K562 (cell line): ENCODE data around the gene SRCAP. TPM values are rescaled to one million over a fixed set of nuclear protein-coding genes. Genes with fewer than 3 reads are reported as not detected.

ENCODE experiments used
- ATAC-seq: fragments of 200-7000 bp; cut with Tn5 transposase; 3 replicates; pipeline ENCODE4 v1.9.1; 2020; ENCODE audit warnings: moderate library complexity
- BruUV-seq: library from RNA; stranded (reverse); fragments of 400-500 nt; replicated peaks from 2 replicates; lab custom pipeline; 2021; lab: Mats Ljungman, UMichigan
- CTCF ChIA-PET: fragments of 300-600 bp; formaldehyde crosslinking; extraction: SDS; loops from one replicate; lab custom pipeline; 2021; ENCODE audit warnings: low intra/inter-chr PET ratio; lab: Yijun Ruan, JAX
- POLR2A ChIA-PET: fragments of 300-600, 350-650 bp; sonication (Branson Sonifier 250); formaldehyde crosslinking; extraction: SDS; loops from one replicate; lab custom pipeline; 2021; ENCODE audit warnings: antibody characterized with exemption, inconsistent platforms; lab: Yijun Ruan, JAX
- DNase-seq, 4 experiments: peaks; one replicate each; pipeline versions ENCODE4 v3.0.0 to v3.0.0-alpha.2; 2011 to 2018; ENCODE audit warnings: low spot score in 3 of 4, mixed read lengths in 3 of 4; ENCODE audit errors: extremely low read depth in 1 of 4
- FAIRE-seq: peaks from 2 replicates; lab custom pipeline; 2011; peaks lifted over from hg19 to GRCh38; lab: Jason Lieb, UNC
- H2AFZ ChIP-seq: 2 replicates; pipeline ENCODE4 v1.6.0; 2011; ENCODE audit warnings: low read depth, low read length, control low read depth, inconsistent platforms
- H3K27ac ChIP-seq: fragments of 200-600 bp; 3 replicates; pipeline ENCODE4 v1.8.0; 2011; ENCODE audit warnings: low read depth, mild to moderate bottlenecking, control low read depth, inconsistent platforms, low read length, moderate library complexity, mixed read lengths; ENCODE audit errors: extremely low read depth
- H3K27me3 ChIP-seq, 2 experiments: fragments of 300-600 bp in 1 of 2; 2 replicates in 1 of 2; 3 replicates in 1 of 2; pipeline versions ENCODE4 v1.6.0 to v1.8.0; 2011; ENCODE audit warnings: inconsistent platforms in 2 of 2, low read length in 2 of 2, mild to moderate bottlenecking in 1 of 2, mixed read lengths in 1 of 2, moderate library complexity in 1 of 2; ENCODE audit not compliant: control insufficient read depth in 2 of 2, insufficient read depth in 2 of 2
- H3K36me3 ChIP-seq: fragments of 300-600 bp; 3 replicates; pipeline ENCODE4 v1.8.0; 2011; ENCODE audit warnings: mild to moderate bottlenecking, low read length, inconsistent platforms; ENCODE audit not compliant: control insufficient read depth, insufficient read depth
- H3K4me1 ChIP-seq, 2 experiments: fragments of 200-600 bp in 1 of 2; replicated peaks in 1 of 2; 2 replicates in 1 of 2; 3 replicates in 1 of 2; pipeline versions ENCODE4 v1.5.1 to v1.8.0; 2011; ENCODE audit warnings: inconsistent platforms in 2 of 2, low read length in 2 of 2, mild to moderate bottlenecking in 1 of 2, mixed read lengths in 1 of 2, moderate library complexity in 1 of 2; ENCODE audit not compliant: control insufficient read depth in 2 of 2, insufficient read depth in 2 of 2
- H3K4me2 ChIP-seq: 2 replicates; pipeline ENCODE4 v1.6.1; 2011; ENCODE audit warnings: low read length, control low read depth, inconsistent platforms, mixed read lengths; ENCODE audit not compliant: insufficient read depth
- H3K4me3 ChIP-seq: fragments of 200-600 bp; sonication (generic), shearing (Covaris generic); 2 replicates; pipeline ENCODE4 v1.5.1; 2016; ENCODE audit warnings: control low read depth, inconsistent platforms
- H3K79me2 ChIP-seq: fragments of 200-600 bp; 3 replicates; pipeline ENCODE4 v1.8.0; 2011; ENCODE audit warnings: low read length, inconsistent platforms; ENCODE audit not compliant: control insufficient read depth, insufficient read depth
- H3K9ac ChIP-seq, 2 experiments: 2 replicates each; pipeline versions ENCODE4 v1.6.0 to v1.6.1; 2011; ENCODE audit warnings: low read depth in 2 of 2, low read length in 2 of 2, control low read depth in 1 of 2, inconsistent platforms in 1 of 2, mild to moderate bottlenecking in 1 of 2, mixed read lengths in 1 of 2; ENCODE audit not compliant: insufficient read depth in 1 of 2
- H3K9me1 ChIP-seq: one replicate; pipeline ENCODE4 v1.6.0; 2011; ENCODE audit warnings: inconsistent platforms, mild to moderate bottlenecking, low read length, moderate library complexity; ENCODE audit not compliant: control insufficient read depth, insufficient read depth
- H3K9me3 ChIP-seq: replicated peaks from 2 replicates; pipeline ENCODE4 v1.5.1; 2011; ENCODE audit warnings: low read depth, low read length, inconsistent platforms; ENCODE audit not compliant: control insufficient read depth, insufficient read depth
- H4K20me1 ChIP-seq: replicated peaks from 2 replicates; pipeline ENCODE4 v1.6.1; 2011; ENCODE audit warnings: low read length, inconsistent platforms, mixed read lengths; ENCODE audit not compliant: control insufficient read depth, insufficient read depth
- ASH1L ChIP-seq: fragments of 450-650 bp; IDR thresholded peaks from 2 replicates; pipeline ENCODE4 v1.6.1; 2018; ENCODE audit warnings: borderline replicate concordance, mild to moderate bottlenecking, low read depth; ENCODE audit not compliant: partially characterized antibody
- ATF1 ChIP-seq, 2 experiments: fragments of 450-650 bp in 1 of 2; IDR thresholded peaks; 2 replicates each; pipeline ENCODE4 v1.6.1; 2016; ENCODE audit warnings: missing compliant biosample characterization in 1 of 2, missing genetic modification characterization in 1 of 2
- ATF7 ChIP-seq: fragments of 450-650 bp; IDR thresholded peaks from 2 replicates; pipeline ENCODE4 v1.7.1; 2014; ENCODE audit warnings: mild to moderate bottlenecking, moderate library complexity
- FUS ChIP-seq: fragments of 200-400 bp; formaldehyde crosslinking; optimal IDR thresholded peaks from 2 replicates; pipeline ENCODE3; 2017; ENCODE audit warnings: low read depth, low read length
- HDAC6 ChIP-seq: IDR thresholded peaks from 2 replicates; pipeline ENCODE4 v1.6.1; 2012; ENCODE audit warnings: low read depth, mild to moderate bottlenecking, control low read depth, inconsistent platforms, low read length, moderate library complexity
- KLF6 ChIP-seq: fragments of 250-450 bp; sonication (Bioruptor Pico); IDR thresholded peaks from 2 replicates; pipeline ENCODE4 v1.4.0; 2020; ENCODE audit warnings: mild to moderate bottlenecking, moderate library complexity, borderline replicate concordance
- MYBL2 ChIP-seq, 2 experiments: fragments of 450-650 bp in 1 of 2; sonication (generic) in 1 of 2; formaldehyde crosslinking in 1 of 2; IDR thresholded peaks; 2 replicates each; pipeline versions ENCODE4 v1.6.1 to v1.8.1; 2017 to 2022; ENCODE audit warnings: borderline replicate concordance in 1 of 2, inconsistent platforms in 1 of 2, low read depth in 1 of 2, mild to moderate bottlenecking in 1 of 2, missing genetic modification reagents in 1 of 2, moderate library complexity in 1 of 2
- PREB ChIP-seq: sonication (generic); formaldehyde crosslinking; IDR thresholded peaks from 2 replicates; pipeline ENCODE4 v1.8.1; 2023; ENCODE audit warnings: mild to moderate bottlenecking, missing genetic modification reagents
- RHOXF2B ChIP-seq: fragments of 250-450 bp; sonication (Bioruptor Pico); conservative IDR thresholded peaks from 2 replicates; pipeline ENCODE4 v1.5.1; 2021
- RNF2 ChIP-seq: sonication (generic); IDR thresholded peaks from 2 replicates; pipeline ENCODE4 v1.6.1; 2016
- STAT6 ChIP-seq: sonication (generic); formaldehyde crosslinking; IDR thresholded peaks from 2 replicates; pipeline ENCODE4 v1.8.1; 2023; ENCODE audit warnings: mild to moderate bottlenecking, missing genetic modification reagents
- ZNF253 ChIP-seq: fragments of 250-450 bp; sonication (Bioruptor Pico); conservative IDR thresholded peaks from 2 replicates; pipeline ENCODE4 v1.6.1; 2021; ENCODE audit warnings: mild to moderate bottlenecking
- ZNF778 ChIP-seq: fragments of 450-650 bp; formaldehyde crosslinking; IDR thresholded peaks from 2 replicates; pipeline ENCODE4 v1.4.0; 2020; ENCODE audit warnings: mild to moderate bottlenecking, moderate library complexity
- ZSCAN32 ChIP-seq: fragments of 450-650 bp; formaldehyde crosslinking; IDR thresholded peaks from 2 replicates; pipeline ENCODE4 v1.4.0; 2020; ENCODE audit warnings: mild to moderate bottlenecking, moderate library complexity
- WGBS: fragments of 100-300 bp; shearing (Covaris generic); methylation state at CpG from one replicate; pipeline ENCODE4 v1.1.6; 2016; ENCODE audit warnings: low coverage, mixed read lengths; ENCODE audit not compliant: insufficient coverage; ENCODE audit errors: missing lambda C conversion rate; 5-methylcytosine and 5-hydroxymethylcytosine counted together
- in situ Hi-C: fragments of 300-500 bp; cut with MboI; formaldehyde crosslinking; loops from 4 replicates; pipeline ENCODE4 v1.15.0; 2018; ENCODE audit warnings: inconsistent platforms, mixed read lengths
- intact Hi-C: fragments of 100-400 bp; cut with micrococcal nuclease; formaldehyde crosslinking; loops from 2 replicates; pipeline ENCODE4 v1.14.2; 2022
- polyA plus RNA-seq, 8 experiments: library from polyadenylated mRNA; depleted of rRNA in 4 of 8; stranded (reverse) in 5 of 8; unstranded in 3 of 8; fragments of >200 nt; fragmentation: Nextera tagmentation in 2 of 8; fragmentation: Illumina TruSeq in 1 of 8; extraction: Ambion mirVana in 2 of 8; extraction: Trizol in 1 of 8; gene quantifications; 2 replicates each; pipeline versions ENCODE4 v1.2.1 to v1.2.3, GENCODE V29; 2011 to 2014; ENCODE audit warnings: inconsistent platforms in 1 of 8, missing spikeins in 1 of 8
- total RNA-seq, 7 experiments: library from RNA; depleted of rRNA in 6 of 7; stranded (reverse); fragments of >200 nt in 6 of 7; fragmentation: Illumina TruSeq in 2 of 7; extraction: Trizol in 2 of 7; gene quantifications; 2 replicates each; pipeline versions ENCODE4 v1.2.1 to v1.2.3, GENCODE V29; 2011 to 2021; ENCODE audit warnings: low replicate concordance in 1 of 7
- TF ChIP-seq, protein P1 (sequence below): fragments of 450-650 bp; IDR thresholded peaks from 2 replicates; pipeline ENCODE4 v1.6.1; 2016; ENCODE audit warnings: antibody characterized with exemption

Gene SRCAP
- total and polyA plus RNA-seq, 9 of the 15 experiments (the other 6 are each of a cell fraction or from before 2014, with no cell fraction given), result 0.21 to 62.6 (median 5.8) TPM

- no peaks in the 10 kb centered on the region for H3K9me1 ChIP-seq
- H3K36me3 ChIP-seq, result peaks cover 51% of the 10 kb centered on the region; the same call in 1 of the 3 replicates
- H3K9ac ChIP-seq, result peak overlapping the region in 1 of 2 experiments; percentile 49; a peak in 1 of 4 replicates
- no TSS peak for BruUV-seq
- no peak overlapping the region for H3K4me3 ChIP-seq
- H3K27me3 ChIP-seq, result no peaks in the 10 kb centered on the region
- intact Hi-C loops (no loop called here), in situ Hi-C loops (no loop called here)
- no peak overlapping the region for H2AFZ ChIP-seq
- peaks cover 27 to 52% of the 10 kb centered on the region in 2 experiments for H3K4me1 ChIP-seq
- 82% methylated on average over 3 of the region's 3 CpGs for WGBS
- CTCF ChIA-PET, result no interaction called here
- no peak for DNase-seq
- no peak overlapping the region for H3K27ac ChIP-seq
- ATAC-seq, result no peak
- TF ChIP-seq RNF2 (no peak), RHOXF2B (CRISPR knock-in tag) (no peak), ASH1L (no peak), HDAC6 (no peak), KLF6 (CRISPR knock-in tag) (no peak), ZNF778 (CRISPR knock-in tag) (no peak), FUS (no peak), ATF7 (no peak), PREB (no peak), ZNF253 (CRISPR knock-in tag) (no peak), ATF1 (CRISPR knock-in tag; IDR thresholded peaks at IDR 0.05) (no peak), ATF1 (tag; IDR thresholded peaks at IDR 0.05) (no peak), STAT6 (no peak), ZSCAN32 (CRISPR knock-in tag) (no peak), MYBL2 (IDR thresholded peaks at IDR 0.05; ENCODE audit: low read depth) (no peak), MYBL2 (CRISPR knock-in tag; IDR thresholded peaks at IDR 0.05; ENCODE audit: borderline replicate concordance) (no peak)
- TF ChIP-seq, protein P1, sequence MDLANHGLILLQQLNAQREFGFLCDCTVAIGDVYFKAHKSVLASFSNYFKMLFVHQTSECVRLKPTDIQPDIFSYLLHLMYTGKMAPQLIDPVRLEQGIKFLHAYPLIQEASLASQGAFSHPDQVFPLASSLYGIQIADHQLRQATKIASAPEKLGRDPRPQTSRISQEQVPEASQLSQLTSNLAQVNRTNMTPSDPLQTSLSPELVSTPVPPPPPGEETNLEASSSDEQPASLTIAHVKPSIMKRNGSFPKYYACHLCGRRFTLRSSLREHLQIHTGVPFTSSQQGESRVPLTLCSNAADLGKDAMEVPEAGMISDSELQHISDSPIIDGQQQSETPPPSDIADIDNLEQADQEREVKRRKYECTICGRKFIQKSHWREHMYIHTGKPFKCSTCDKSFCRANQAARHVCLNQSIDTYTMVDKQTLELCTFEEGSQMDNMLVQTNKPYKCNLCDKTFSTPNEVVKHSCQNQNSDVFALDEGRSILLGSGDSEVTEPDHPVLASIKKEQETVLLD, result no peak
- FAIRE-seq, result no peak
- no peak overlapping the region for H3K4me2 ChIP-seq
- POLR2A ChIA-PET, result interaction anchor here (0.8 to 2.4 kb wide), 5 partner anchors 9 to 116 kb away, joined by 3 to 14 read pairs (median 7); no protein-coding TSS in a partner anchor
- peaks cover 35% of the 10 kb centered on the region for H3K79me2 ChIP-seq
- H3K9me3 ChIP-seq, result no peaks in the 10 kb centered on the region
- no peaks in the 10 kb centered on the region; the same call in 1 of the 2 replicates for H4K20me1 ChIP-seq
Measured at GRCh38 chr16:30780021-30780420, 81.0 kb downstream of the SRCAP start.
